GM12865 (cell line): ENCODE data around the gene GADD45GIP1.
"Not testable (repeated sequence)": the region's sequence is repeated elsewhere in the genome, so short reads cannot be mapped to it uniquely, and the experiment has no call there.

ENCODE experiments used
- DNase-seq: peaks from one replicate; pipeline ENCODE4 v3.0.0; 2010; ENCODE audit warnings: low read depth
- H3K4me3 ChIP-seq: 2 replicates; pipeline ENCODE4 v1.5.1; 2011; ENCODE audit warnings: mild to moderate bottlenecking, low read depth, low read length, control low read depth
- TF ChIP-seq, protein P1 (sequence below): IDR thresholded peaks from 2 replicates; pipeline ENCODE4 v1.5.1; 2011; ENCODE audit warnings: low read length, control low read depth, low read depth, inconsistent platforms; ENCODE audit not compliant: insufficient read depth; ENCODE audit errors: missing control alignments

GADD45GIP1 gene

DNA sequence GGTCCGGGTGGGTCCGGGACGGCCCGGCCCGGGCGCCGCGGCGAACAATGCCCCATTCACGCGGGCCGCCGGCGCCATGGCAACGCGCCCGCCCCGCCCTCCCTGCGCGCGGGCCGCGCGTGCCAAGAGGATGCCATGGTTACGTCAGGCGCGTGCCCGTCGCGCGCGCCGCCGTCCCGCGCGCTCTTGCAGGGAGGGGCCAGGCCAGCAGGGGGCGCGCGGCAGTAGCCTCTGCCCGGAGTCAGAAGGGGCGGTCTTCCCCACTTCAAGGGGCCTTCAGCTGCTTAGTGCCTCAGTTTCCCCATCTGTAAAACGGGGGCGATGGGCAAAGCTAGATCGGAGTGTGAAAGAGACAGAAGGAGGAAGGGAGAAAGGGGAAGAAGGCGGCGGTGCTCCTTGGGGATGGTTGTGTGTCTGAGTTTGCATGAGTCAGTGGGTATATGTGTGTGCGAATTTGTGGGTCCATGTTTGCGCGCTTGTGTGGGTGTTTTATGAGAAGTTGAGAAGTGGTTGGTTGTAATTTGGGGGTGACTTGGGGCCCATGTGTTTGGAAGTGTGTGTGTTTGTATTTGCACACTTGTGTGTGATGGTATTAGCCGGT is 26.6 kb upstream of the GADD45GIP1 start:
- H3K4me3 ChIP-seq: no peak overlapping the region

DNA sequence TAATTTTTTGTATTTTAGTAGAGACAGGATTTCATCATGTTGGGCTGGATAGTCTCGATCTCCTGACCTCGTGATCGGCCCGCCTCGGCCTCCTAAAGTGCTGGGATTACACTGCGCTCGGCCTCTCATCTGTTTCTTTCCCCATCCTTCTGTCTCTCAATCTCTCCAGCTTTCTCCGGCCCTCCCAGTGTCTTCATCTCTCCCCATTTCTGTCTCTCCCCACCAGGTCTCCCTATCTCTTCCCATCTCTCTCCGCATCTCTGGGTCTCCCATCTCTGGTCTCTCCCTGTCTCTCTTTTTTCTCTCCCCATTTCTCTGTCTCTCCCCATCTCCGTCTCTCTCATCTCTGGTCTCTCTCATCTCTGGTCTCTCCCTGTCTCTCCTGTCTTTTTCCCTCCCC is 26.1 kb upstream of the GADD45GIP1 start:
- DNase-seq: no peak
- H3K4me3 ChIP-seq: no peak overlapping the region
- TF ChIP-seq, protein P1, sequence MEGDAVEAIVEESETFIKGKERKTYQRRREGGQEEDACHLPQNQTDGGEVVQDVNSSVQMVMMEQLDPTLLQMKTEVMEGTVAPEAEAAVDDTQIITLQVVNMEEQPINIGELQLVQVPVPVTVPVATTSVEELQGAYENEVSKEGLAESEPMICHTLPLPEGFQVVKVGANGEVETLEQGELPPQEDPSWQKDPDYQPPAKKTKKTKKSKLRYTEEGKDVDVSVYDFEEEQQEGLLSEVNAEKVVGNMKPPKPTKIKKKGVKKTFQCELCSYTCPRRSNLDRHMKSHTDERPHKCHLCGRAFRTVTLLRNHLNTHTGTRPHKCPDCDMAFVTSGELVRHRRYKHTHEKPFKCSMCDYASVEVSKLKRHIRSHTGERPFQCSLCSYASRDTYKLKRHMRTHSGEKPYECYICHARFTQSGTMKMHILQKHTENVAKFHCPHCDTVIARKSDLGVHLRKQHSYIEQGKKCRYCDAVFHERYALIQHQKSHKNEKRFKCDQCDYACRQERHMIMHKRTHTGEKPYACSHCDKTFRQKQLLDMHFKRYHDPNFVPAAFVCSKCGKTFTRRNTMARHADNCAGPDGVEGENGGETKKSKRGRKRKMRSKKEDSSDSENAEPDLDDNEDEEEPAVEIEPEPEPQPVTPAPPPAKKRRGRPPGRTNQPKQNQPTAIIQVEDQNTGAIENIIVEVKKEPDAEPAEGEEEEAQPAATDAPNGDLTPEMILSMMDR: no peak

More for the DNA sequence above, 26.6 kb upstream of the GADD45GIP1 start:
- TF ChIP-seq, protein P1: peak; percentile 87
- peak; percentile 78 for DNase-seq

DNA sequence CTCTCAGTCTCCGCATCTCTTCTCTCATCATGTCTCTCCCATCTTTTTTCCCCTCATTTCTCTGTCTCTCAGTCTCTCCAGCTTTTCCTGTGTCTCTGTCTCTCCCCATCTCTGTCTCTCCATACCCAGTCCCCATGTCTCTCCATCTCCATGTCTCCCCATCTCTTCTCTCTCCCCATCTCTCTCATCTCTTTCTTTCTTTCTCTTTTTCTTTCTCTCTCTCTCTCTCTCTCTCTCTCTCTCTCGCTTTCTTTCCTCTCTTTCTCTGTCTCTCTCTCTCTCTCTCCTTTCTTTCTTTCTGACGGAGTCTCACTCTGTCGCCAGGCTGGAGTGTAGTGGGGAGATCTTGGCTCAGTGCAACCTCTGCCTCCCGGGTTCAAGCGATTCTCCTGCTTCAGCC is 25.6 kb upstream of the GADD45GIP1 start:
- no peak overlapping the region for H3K4me3 ChIP-seq
- TF ChIP-seq, protein P1: no peak
- no peak for DNase-seq

DNA sequence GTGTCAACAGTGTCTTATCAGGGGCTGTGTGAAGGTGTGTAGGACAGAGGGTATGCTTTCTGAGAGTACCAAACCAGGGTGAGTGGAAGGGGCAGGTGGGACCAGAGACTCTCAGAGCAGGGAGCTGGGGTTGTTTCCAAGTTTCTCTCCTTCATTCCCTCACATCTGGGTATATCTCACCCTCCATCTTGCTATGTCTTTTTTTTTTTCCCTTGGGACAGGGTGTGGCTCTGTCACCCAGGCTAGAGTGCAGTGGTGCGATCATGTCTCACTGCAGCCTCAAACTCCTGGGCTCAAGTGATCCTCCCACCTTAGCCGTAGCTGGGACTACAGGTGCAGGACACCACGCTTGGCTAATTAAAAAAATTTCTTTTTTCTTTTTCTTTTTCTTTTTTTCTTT is 23.0 kb upstream of the GADD45GIP1 start:
- no peak overlapping the region for H3K4me3 ChIP-seq
- TF ChIP-seq, protein P1: no peak
- DNase-seq: no peak

DNA sequence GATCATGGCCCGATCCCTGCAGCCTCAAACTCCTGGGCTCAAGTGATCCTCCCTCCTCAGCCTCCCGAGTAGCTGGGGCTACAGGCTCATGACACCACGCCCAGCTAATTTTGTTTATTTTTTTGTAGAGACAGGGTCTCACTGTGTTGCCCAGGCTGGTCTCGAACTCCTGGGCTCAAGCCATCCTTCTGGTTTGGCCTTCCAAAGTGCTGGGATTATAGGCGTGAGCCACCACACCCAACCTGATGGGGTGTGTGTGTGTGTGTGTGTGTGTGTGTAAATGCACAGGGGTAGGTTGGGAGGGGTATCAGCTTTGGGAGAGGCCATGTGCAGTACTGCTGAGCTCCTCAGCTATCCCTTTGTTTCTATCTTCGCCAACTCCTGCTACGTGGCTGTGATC is 19.1 kb upstream of the GADD45GIP1 start:
- H3K4me3 ChIP-seq, DNase-seq: not testable (repeated sequence)

DNA sequence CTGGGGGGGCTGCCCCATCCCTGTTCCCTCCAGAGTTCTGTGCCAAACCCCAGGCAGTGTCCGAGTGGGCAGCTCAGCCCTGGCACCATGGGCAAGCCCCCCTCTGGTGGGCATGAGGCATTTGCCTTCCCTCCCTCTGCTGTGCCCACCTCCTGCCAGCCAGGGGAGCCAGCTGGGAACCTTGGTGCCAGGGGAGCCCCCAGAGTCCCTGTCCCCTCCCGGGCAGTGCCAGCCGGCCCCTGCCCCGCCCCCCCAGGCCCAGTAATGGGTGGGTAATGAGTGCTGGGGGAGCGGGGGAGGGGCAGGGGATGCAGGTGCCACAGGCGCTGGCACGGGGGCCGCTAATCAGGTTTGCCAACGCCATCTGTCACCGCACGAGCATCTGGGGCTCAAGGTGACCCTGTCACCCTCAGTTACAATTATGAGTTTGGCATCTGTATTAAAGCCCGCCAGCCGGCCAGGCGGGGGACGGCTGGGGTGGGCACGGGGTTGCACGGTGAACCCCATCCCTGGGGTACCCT is 18.3 kb upstream of the GADD45GIP1 start:
- no peak overlapping the region for H3K4me3 ChIP-seq
- no peak for DNase-seq
- TF ChIP-seq, protein P1: no peak

DNA sequence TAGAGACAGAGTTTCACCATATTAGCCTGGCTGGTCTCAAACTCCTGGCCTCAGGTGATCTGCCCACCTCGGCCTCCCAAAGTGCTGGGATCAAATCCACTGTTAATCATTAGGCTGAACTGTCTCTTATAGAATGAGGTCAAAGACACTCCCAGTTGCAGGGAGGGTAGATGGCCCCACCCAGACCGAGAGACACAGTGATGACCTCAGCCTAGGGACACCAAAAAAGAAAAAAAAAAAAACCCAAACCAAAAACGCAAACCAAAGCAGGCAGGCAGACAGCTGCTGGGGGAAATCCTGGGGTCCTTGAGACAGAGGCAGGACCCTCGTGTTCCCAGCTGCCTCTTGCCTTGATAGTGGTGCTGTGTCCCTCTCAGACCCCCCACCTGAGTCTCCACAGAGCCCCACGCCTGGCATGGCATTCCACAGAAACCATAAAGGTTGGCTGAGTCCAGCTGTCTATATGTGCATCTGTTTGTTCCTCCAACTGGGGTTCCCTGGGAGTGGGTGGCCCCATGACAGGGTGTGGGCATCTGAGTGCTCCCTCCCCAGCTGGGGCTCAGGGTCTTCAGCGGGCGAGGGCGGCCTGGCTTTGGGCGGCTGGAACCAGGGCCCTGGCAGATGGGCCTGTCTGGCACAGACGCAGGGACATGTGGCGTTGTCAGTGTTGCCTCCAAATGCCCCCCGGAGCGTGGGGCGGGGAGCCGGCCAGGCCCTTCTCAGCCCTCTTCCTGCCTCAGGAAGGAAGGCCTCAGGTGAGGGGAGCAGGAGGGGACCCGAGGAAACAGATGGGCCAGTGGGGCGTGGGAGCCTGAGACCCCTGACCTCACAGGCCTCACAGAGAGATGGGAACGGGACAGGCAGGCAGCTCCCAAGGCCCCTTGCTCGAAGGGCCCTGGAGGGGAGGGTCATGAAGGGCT is 17.5 kb upstream of the GADD45GIP1 start:
- TF ChIP-seq, protein P1: no peak
- DNase-seq: no peak
- H3K4me3 ChIP-seq: no peak overlapping the region
